ENCODE results near the gene CDYL.

- TF ChIP-seq, protein P1, sequence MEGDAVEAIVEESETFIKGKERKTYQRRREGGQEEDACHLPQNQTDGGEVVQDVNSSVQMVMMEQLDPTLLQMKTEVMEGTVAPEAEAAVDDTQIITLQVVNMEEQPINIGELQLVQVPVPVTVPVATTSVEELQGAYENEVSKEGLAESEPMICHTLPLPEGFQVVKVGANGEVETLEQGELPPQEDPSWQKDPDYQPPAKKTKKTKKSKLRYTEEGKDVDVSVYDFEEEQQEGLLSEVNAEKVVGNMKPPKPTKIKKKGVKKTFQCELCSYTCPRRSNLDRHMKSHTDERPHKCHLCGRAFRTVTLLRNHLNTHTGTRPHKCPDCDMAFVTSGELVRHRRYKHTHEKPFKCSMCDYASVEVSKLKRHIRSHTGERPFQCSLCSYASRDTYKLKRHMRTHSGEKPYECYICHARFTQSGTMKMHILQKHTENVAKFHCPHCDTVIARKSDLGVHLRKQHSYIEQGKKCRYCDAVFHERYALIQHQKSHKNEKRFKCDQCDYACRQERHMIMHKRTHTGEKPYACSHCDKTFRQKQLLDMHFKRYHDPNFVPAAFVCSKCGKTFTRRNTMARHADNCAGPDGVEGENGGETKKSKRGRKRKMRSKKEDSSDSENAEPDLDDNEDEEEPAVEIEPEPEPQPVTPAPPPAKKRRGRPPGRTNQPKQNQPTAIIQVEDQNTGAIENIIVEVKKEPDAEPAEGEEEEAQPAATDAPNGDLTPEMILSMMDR (IDR thresholded peaks at IDR 0.05): no peak
- TF ChIP-seq POLR2AphosphoS5 (IDR thresholded peaks at IDR 0.05) (no peak), EP300 (IDR thresholded peaks at IDR 0.05) (no peak)
Measured at GRCh38 chr6:4853782-4854511, 77.7 kb downstream of the CDYL start.
